Measurements from ENCODE around the gene TSTD2.
"Not testable (repeated sequence)": the region's sequence is repeated elsewhere in the genome, so short reads cannot be mapped to it uniquely, and the experiment has no call there.

Gene TSTD2

GRCh38 chr9:97629156-97629555, 4.0 kb downstream of the TSTD2 start:
- DNase-seq, result no peak

- DNase-seq, result no peak
Observed at GRCh38 chr9:97628668-97629067, 4.5 kb downstream of the TSTD2 start.

GRCh38 chr9:97627624-97628023, 5.5 kb downstream of the TSTD2 start:
- no peak for DNase-seq

- DNase-seq, result no peak
Observed at GRCh38 chr9:97625620-97626019, 7.5 kb downstream of the TSTD2 start.

GRCh38 chr9:97623946-97624345, 9.2 kb downstream of the TSTD2 start:
- no peak for DNase-seq

- DNase-seq, result not testable (repeated sequence)
Observed at GRCh38 chr9:97622483-97622882, 10.7 kb downstream of the TSTD2 start.

GRCh38 chr9:97620063-97620462, 13.1 kb downstream of the TSTD2 start:
- not testable (repeated sequence) for DNase-seq

- DNase-seq, result peak; percentile 55
Observed at GRCh38 chr9:97617939-97618416, 15.2 kb downstream of the TSTD2 start.

GRCh38 chr9:97615439-97616072, 17.6 kb downstream of the TSTD2 start:
- DNase-seq, result peak; percentile 70

- no peak for DNase-seq
Observed at GRCh38 chr9:97604901-97605645, 28.1 kb downstream of the TSTD2 start.

- DNase-seq, result no peak
Observed at GRCh38 chr9:97602430-97602829, 30.7 kb downstream of the TSTD2 start.

- DNase-seq, result no peak
Observed at GRCh38 chr9:97601228-97601898, 31.8 kb downstream of the TSTD2 start.

GRCh38 chr9:97600531-97601227, 32.5 kb downstream of the TSTD2 start:
- no peak for DNase-seq

- DNase-seq, result no peak
Observed at GRCh38 chr9:97599314-97599846, 33.8 kb downstream of the TSTD2 start.

- peak; percentile 80 for DNase-seq
Observed at GRCh38 chr9:97598461-97599288, 34.5 kb downstream of the TSTD2 start.

- DNase-seq, result no peak
Observed at GRCh38 chr9:97596906-97597305, 36.3 kb downstream of the TSTD2 start.

- DNase-seq, result no peak
Observed at GRCh38 chr9:97594381-97594921, 38.7 kb downstream of the TSTD2 start.

GRCh38 chr9:97593960-97594359, 39.2 kb downstream of the TSTD2 start:
- DNase-seq, result no peak

- DNase-seq, result no peak
Observed at GRCh38 chr9:97592126-97592525, 41.0 kb downstream of the TSTD2 start.

GRCh38 chr9:97591535-97591934, 41.6 kb downstream of the TSTD2 start:
- no peak for DNase-seq

- not testable (repeated sequence) for DNase-seq
Observed at GRCh38 chr9:97586909-97587308, 46.3 kb downstream of the TSTD2 start.

GRCh38 chr9:97584778-97585177, 48.4 kb downstream of the TSTD2 start:
- DNase-seq, result not testable (repeated sequence)

Data from activated CD4-positive, alpha-beta T cell treated with anti-CD3 and anti-CD28 coated beads, Interleukin-2, amount 50 U/mL, for 16 hours (primary cell).